ENCODE measurements around the gene ELL3. TPM values are rescaled to one million over a fixed set of nuclear protein-coding genes. Genes with fewer than 3 reads are reported as not detected.
"Not testable (repeated sequence)": the region's sequence is repeated elsewhere in the genome, so short reads cannot be mapped to it uniquely, and the experiment has no call there.

ELL3 gene, protein sequence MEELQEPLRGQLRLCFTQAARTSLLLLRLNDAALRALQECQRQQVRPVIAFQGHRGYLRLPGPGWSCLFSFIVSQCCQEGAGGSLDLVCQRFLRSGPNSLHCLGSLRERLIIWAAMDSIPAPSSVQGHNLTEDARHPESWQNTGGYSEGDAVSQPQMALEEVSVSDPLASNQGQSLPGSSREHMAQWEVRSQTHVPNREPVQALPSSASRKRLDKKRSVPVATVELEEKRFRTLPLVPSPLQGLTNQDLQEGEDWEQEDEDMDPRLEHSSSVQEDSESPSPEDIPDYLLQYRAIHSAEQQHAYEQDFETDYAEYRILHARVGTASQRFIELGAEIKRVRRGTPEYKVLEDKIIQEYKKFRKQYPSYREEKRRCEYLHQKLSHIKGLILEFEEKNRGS
- 1 to 10 TPM; 3.1 to 4.4 TPM for total RNA-seq

DNA sequence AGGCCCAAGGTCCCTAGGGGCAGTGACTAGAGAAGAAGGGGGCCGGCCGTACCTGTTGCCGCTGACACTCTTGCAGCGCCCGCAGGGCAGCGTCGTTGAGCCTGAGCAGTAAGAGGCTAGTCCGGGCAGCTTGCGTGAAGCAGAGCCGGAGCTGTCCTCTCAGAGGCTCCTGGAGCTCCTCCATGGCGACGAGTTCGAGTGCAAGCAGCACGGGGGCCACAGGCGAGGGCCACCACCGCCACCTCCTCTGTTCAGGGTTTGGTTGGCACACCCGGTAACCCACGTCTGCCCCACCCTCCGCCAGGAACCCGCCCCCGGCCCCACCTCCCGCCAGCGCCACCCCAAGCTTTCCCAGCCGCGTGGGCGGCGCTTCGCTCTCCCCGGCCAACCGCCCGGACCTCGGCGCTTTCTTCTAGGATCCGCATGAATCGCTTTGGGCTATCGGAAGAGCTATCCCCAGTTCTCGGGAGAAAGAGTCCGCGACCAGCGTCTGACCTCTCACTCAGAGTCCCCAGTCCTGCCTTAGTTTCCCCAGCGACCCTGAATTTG lies at the start of gene ELL3:
ELL3 (minus strand) TSS at position 249 of the 549 bp plus-strand sequence; CDS start at position 184, 65 bp downstream.
- Mint-ChIP-seq H3K36me3 (ENCODE audit: low read depth) (peaks cover 32% of the 10 kb centered on the region), H3K4me1 (ENCODE audit: low read depth) (peaks cover 28% of the 10 kb centered on the region), H3K9me3 (ENCODE audit: insufficient read depth) (no peaks in the 10 kb centered on the region), H3K27me3 (ENCODE audit: low read depth) (no peaks in the 10 kb centered on the region), H3K27ac (peak within 1 kb of the TSS; percentile 95), H3K4me3 (peak within 1 kb of the TSS; percentile 92)
- ATAC-seq, result peak; percentile 79
- POLR2A ChIA-PET, result interaction anchor here (0.6 to 2.7 kb wide), 11 partner anchors 12 to 51 kb away, joined by 3 to 18 read pairs (median 6); partner anchors contain the start of genes HYPK, MFAP1, SERF2 and SERINC4
- CTCF ChIA-PET, result interaction anchor here (0.5 to 3.6 kb wide), 20 partner anchors 8 to 1835 kb away, joined by 3 to 42 read pairs (median 6); partner anchors contain the start of genes HYPK, MFAP1, PDIA3 and SERF2
- peak; percentile 85 for DNase-seq

DNA sequence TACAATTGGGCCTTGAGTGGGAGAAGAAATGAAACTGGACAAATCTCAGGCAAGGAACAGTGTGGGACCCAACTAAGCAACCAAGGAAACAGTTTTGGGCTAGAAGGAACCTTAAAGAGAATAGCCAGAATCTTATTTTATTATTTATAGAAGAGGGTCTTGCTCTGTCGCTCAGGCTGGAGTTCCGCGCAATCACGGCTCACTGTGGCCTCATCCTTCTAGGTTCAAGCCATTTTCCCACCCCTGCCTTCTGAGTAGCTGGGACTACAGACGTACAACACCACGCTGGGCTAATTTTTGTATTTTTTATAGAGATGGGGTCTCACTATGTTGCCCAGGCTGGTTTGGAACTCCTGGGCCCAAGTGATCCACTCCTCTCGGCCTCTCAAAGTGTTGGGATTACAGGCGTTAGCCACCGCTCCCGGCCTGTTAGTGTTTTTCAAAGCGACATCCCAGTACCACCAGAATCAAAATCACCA lies 49.3 kb upstream of the ELL3 start:
- Mint-ChIP-seq H3K9me3 (ENCODE audit: insufficient read depth) (no peaks in the 10 kb centered on the region), H3K4me1 (ENCODE audit: low read depth) (peaks cover 60% of the 10 kb centered on the region), H3K27ac (peak overlapping the region; percentile 95), H3K4me3 (peak overlapping the region; percentile 85), H3K36me3 (ENCODE audit: low read depth) (peaks cover 51% of the 10 kb centered on the region), H3K27me3 (ENCODE audit: low read depth) (no peaks in the 10 kb centered on the region)
- DNase-seq (no peak), ATAC-seq (no peak)
- POLR2A ChIA-PET, result interaction anchor here (2.0 to 3.1 kb wide), 2 partner anchors 25 to 49 kb away, joined by 9 to 18 read pairs; partner anchors contain the start of genes ELL3, HYPK and SERINC4
- CTCF ChIA-PET, result interaction anchor here (2.0 to 2.3 kb wide), 2 partner anchors 26 to 50 kb away, joined by 8 to 11 read pairs; partner anchors contain the start of genes ELL3, HYPK and SERINC4

DNA sequence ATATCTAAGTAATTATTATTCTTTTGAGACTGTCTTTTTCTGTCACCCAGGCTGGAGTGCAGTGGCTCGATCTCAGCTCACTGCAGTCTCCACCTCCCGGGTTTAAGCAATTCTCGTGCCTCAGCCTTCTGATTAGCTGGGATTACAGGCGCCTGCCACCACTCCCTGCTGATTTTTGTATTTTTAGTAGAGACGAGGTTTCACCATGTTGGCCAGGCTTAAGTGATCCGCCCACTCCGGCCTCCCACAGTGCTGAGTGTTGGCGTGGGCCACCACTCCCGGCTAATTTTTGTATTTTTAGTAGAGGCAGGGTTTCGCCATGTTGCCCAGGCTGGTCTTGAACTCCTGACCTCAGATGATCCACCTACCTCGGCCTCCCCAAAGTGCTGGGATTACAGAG lies 48.5 kb upstream of the ELL3 start:
- peaks cover 47% of the 10 kb centered on the region for H3K36me3 Mint-ChIP-seq (ENCODE audit: low read depth)
- ATAC-seq; H3K4me3 Mint-ChIP-seq; H3K27ac Mint-ChIP-seq; H3K9me3 Mint-ChIP-seq (ENCODE audit: insufficient read depth); H3K27me3 Mint-ChIP-seq (ENCODE audit: low read depth); DNase-seq: not testable (repeated sequence)
- POLR2A ChIA-PET, result interaction anchor here (1.0 to 3.1 kb wide), 5 partner anchors 23 to 76 kb away, joined by 3 to 23 read pairs (median 11); partner anchors contain the start of genes ELL3, HYPK and SERINC4
- peaks cover 63% of the 10 kb centered on the region for H3K4me1 Mint-ChIP-seq (ENCODE audit: low read depth)
- CTCF ChIA-PET, result interaction anchor here (2.0 to 2.3 kb wide), 2 partner anchors 25 to 49 kb away, joined by 8 to 11 read pairs; partner anchors contain the start of genes ELL3, HYPK and SERINC4

DNA sequence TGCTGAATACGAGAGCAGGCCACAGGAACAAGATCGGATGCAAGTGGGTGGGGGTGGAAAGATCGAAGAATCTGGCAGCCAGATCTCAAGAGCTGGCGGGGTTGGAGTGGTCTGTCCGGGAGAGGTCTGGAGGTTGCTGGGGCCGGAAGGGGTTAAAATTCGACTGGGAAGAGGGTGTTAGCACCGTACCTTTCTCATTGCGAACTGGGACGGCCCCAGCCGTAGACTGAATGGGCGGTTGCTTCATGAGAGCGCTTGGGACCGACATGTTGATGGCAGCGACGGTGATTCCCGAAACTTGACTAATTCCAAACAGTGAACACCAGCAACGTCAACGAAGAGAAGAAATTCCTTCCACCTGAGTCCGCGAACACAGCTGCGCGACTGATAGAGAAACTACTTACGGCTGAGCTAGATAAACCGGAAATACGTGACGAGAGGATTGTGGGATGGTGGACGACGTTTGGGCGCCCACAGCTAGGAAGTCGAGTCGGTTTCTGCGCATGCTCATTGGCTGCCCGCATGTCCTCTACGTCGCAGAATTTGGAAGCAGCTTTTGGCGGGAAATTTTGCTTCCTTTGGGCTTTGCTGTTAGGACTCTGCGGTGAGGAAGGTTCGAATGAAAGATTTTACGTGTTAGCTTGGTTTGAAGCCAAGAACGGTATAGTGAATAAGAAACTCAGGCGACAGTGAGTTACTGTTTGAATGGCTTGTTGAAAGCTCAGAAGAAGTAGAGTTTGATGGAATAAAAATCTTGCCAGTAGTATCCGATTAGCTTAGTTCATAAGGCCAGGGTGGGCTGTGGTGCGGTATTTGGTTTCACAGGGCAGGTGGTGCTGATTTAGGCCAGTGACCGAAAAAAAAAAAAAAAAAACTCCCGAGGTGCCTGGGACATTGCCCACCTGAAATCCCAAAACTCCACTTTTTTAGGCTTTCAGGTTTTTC lies 47.8 kb upstream of the ELL3 start, which contains the start of gene MFAP1:
MFAP1 (minus strand) TSS at position 389 of the 945 bp plus-strand sequence; CDS start at position 268, 121 bp downstream.
- peaks cover 44% of the 10 kb centered on the region for H3K36me3 Mint-ChIP-seq (ENCODE audit: low read depth)
- ATAC-seq (peak; percentile 82), DNase-seq (peak; percentile 96)
- peak within 1 kb of the TSS; percentile 96 for H3K27ac Mint-ChIP-seq
- peaks cover 60% of the 10 kb centered on the region for H3K4me1 Mint-ChIP-seq (ENCODE audit: low read depth)
- H3K27me3 Mint-ChIP-seq (ENCODE audit: low read depth), result no peaks in the 10 kb centered on the region
- H3K9me3 Mint-ChIP-seq (ENCODE audit: insufficient read depth), result no peaks in the 10 kb centered on the region
- ChIA-PET CTCF (interaction anchor here (0.8 to 2.3 kb wide), 6 partner anchors 8 to 79 kb away, joined by 3 to 11 read pairs (median 4); partner anchors contain the start of genes ELL3, HYPK, PDIA3 and SERINC4), POLR2A (interaction anchor here (0.6 to 3.1 kb wide), 15 partner anchors 14 to 606 kb away, joined by 3 to 23 read pairs (median 4); partner anchors contain the start of genes CTDSPL2, ELL3, HYPK and SERINC4)
- H3K4me3 Mint-ChIP-seq, result peak within 1 kb of the TSS; percentile 89

DNA sequence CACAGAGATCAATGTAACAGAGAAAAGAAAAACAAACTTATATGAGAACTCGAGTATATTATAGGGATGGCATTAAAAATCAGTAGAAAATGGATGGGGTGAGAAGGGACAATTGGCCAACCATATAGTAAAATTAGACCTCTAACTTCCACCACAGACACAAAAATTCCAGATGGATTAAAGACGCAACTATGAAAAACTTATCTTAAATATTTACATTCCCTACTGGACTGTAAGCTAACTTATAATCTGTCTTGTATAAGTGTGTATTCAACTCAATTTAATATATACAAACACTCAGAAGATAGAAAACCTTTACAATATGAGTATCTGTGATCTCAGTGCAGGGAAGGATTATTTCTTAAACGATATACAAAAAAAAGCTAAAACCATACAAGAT lies 44.7 kb upstream of the ELL3 start:
- Mint-ChIP-seq H3K27me3 (ENCODE audit: low read depth) (no peaks in the 10 kb centered on the region), H3K36me3 (ENCODE audit: low read depth) (peaks cover 35% of the 10 kb centered on the region), H3K4me1 (ENCODE audit: low read depth) (peaks cover 54% of the 10 kb centered on the region), H3K27ac (peak overlapping the region; percentile 45), H3K4me3 (peak overlapping the region; percentile 46), H3K9me3 (ENCODE audit: insufficient read depth) (no peaks in the 10 kb centered on the region)
- ChIA-PET CTCF (interaction anchor here (2.6 kb wide), 1 partner anchor 11 kb away, joined by 6 read pairs; no protein-coding TSS in a partner anchor), POLR2A (interaction anchor here (0.7 to 2.0 kb wide), 3 partner anchors 10 to 21 kb away, joined by 4 to 8 read pairs (median 5); partner anchors contain the start of genes HYPK and SERINC4)
- DNase-seq (no peak), ATAC-seq (no peak)

DNA sequence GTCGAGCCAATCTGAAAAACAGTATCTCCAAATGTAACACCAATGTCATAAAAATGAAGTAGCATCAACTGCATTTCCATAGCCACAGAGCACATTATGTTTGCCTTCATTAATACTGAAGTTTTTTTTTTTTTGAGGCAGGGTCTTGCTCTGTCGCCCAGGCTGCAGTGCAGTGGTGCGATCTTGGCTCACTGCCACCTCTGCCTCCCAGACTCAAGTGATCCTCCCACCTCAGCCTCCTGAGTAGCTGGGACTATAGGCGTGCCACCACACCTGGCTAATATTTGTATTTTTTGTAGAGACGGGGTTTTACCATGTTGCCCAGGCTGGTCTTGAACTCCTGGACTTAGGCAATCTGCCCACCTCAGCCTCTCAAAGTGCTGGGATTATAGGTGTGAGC lies 38.3 kb upstream of the ELL3 start:
- Mint-ChIP-seq H3K4me1 (ENCODE audit: low read depth) (peaks cover 13% of the 10 kb centered on the region), H3K36me3 (ENCODE audit: low read depth) (peaks cover 55% of the 10 kb centered on the region)
- ATAC-seq; H3K9me3 Mint-ChIP-seq (ENCODE audit: insufficient read depth); H3K4me3 Mint-ChIP-seq; DNase-seq; H3K27ac Mint-ChIP-seq; H3K27me3 Mint-ChIP-seq (ENCODE audit: low read depth); CTCF ChIA-PET: not testable (repeated sequence)
- POLR2A ChIA-PET, result interaction anchor here (0.7 to 1.0 kb wide), 2 partner anchors 14 to 22 kb away, joined by 3 to 4 read pairs; partner anchors contain the start of gene HYPK

DNA sequence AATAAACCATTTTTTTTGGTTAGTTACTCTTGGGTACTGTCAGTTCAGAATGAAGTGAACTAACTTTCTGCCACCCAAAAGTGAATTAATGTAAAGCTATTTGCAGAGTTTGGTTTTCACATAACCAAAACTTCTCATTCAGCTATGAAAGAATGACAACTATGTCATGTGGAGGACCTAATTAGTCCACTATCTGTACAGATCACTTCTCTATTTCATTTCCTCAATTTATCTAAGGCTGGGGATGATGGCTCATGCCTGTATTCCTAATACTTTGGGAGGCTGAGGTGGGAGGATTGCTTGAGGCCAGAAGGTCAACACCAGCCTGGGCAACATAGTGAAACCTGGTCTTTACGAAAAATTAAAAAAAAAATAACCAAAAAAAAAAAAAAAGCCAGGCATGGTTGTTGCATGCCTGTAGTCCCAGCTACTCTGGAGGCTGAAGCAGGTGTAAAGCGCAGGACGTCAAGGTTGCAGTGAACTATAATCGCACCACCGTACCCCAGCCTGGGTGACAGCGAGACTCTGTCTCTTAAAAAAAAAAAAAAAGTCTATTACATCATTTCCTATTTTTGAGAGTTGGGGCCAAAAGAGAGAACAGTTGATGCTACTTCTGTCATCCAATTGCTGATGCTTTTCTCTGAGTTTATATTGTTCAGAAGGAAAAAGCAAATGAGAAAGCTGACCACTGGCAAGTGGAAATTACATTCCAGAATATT lies 32.4 kb upstream of the ELL3 start:
- ATAC-seq, result no peak
- ChIA-PET CTCF (interaction anchor here (0.9 to 1.5 kb wide), 5 partner anchors 11 to 32 kb away, joined by 3 to 6 read pairs (median 3); partner anchors contain the start of gene ELL3), POLR2A (interaction anchor here (0.8 to 1.0 kb wide), 4 partner anchors 9 to 32 kb away, joined by 3 to 6 read pairs (median 3); partner anchors contain the start of genes HYPK and SERINC4)
- Mint-ChIP-seq H3K9me3 (ENCODE audit: insufficient read depth) (no peaks in the 10 kb centered on the region), H3K4me1 (ENCODE audit: low read depth) (peaks cover 9% of the 10 kb centered on the region), H3K27ac (peak overlapping the region; percentile 39), H3K36me3 (ENCODE audit: low read depth) (peaks cover 72% of the 10 kb centered on the region), H3K4me3 (no peak overlapping the region), H3K27me3 (ENCODE audit: low read depth) (no peaks in the 10 kb centered on the region)
- no peak for DNase-seq

DNA sequence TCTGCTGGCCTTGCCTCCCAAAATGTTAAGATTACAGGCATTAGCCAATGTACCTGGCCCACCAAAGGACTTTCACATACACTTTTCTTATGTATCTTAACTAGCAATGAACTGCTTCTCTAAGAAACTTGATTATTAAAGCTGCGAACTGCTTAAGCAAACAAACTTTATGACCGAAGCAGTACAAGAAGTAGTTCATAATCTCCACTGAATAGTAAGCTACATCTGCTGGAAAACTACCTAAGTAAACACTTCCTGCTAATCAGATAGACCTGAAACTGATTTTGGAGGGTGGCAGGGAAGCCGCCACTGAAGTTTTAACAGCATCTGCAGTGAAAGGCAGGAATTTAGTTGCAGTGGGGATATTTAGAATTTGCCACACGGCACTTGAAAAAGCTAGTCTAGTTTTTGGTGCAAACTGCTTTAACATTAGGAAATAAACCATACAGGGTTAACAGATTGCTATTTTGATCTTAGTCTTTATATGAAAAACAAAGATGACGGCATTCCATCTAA lies 31.7 kb upstream of the ELL3 start:
- Mint-ChIP-seq H3K4me3 (no peak overlapping the region), H3K4me1 (ENCODE audit: low read depth) (peaks cover 9% of the 10 kb centered on the region), H3K36me3 (ENCODE audit: low read depth) (peaks cover 71% of the 10 kb centered on the region), H3K27me3 (ENCODE audit: low read depth) (no peaks in the 10 kb centered on the region), H3K27ac (no peak overlapping the region), H3K9me3 (ENCODE audit: insufficient read depth) (no peaks in the 10 kb centered on the region)
- ChIA-PET POLR2A (interaction anchor here (0.8 to 1.0 kb wide), 3 partner anchors 8 to 15 kb away, joined by 3 to 6 read pairs (median 3); partner anchors contain the start of genes HYPK and SERINC4), CTCF (interaction anchor here (0.9 to 1.1 kb wide), 2 partner anchors 11 to 20 kb away, joined by 3 read pairs; no protein-coding TSS in a partner anchor)
- no peak for DNase-seq
- ATAC-seq, result no peak

DNA sequence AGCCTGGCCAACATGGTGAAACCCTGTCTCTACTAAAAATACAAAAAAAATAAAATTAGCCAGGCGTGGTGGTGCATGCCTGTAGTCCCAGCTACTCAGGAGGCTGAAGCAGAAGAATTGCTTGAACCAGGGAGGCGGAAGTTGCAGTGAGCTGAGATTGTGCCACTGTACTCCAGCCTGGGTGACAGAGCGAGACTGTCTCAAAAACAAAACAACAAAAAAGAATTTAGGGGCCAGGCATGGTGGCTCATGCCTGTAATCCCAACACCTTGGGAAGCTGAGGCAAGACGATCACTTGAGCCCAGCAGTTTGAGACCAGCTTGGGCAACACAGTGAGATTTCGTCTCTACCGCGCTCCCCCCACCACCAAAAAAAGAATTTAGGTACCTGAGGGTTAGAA lies 25.9 kb upstream of the ELL3 start:
- ATAC-seq; CTCF ChIA-PET; H3K27me3 Mint-ChIP-seq (ENCODE audit: low read depth); H3K4me3 Mint-ChIP-seq; H3K9me3 Mint-ChIP-seq (ENCODE audit: insufficient read depth); DNase-seq; H3K27ac Mint-ChIP-seq: not testable (repeated sequence)
- peaks cover 72% of the 10 kb centered on the region for H3K36me3 Mint-ChIP-seq (ENCODE audit: low read depth)
- POLR2A ChIA-PET, result interaction anchor here (1.4 to 3.4 kb wide), 3 partner anchors 11 to 26 kb away, joined by 3 to 21 read pairs (median 8); partner anchors contain the start of genes ELL3 and SERF2
- peaks cover 32% of the 10 kb centered on the region for H3K4me1 Mint-ChIP-seq (ENCODE audit: low read depth)

Measured in activated CD8-positive, alpha-beta T cell treated with anti-CD3 and anti-CD28 coated beads, Interleukin-2, amount 10 ng/mL, durations not matched to agents 7 days and 5 days (primary cell).